ENCODE results near the gene UQCRHL. TPM values are rescaled to one million over a fixed set of nuclear protein-coding genes. Genes with fewer than 3 reads are reported as not detected.
A peak's percentile ranks its signal among the peaks of the same experiment; 100 is the strongest.
"Not testable (repeated sequence)": the region's sequence is repeated elsewhere in the genome, so short reads cannot be mapped to it uniquely, and the experiment has no call there.

Gene UQCRHL
- 1 to 10 TPM in 6 of 7 donors, under 1 TPM in 1; 0.67 to 2.6 (median 1.2) TPM for total RNA-seq
- polyA plus RNA-seq = 1 to 10 TPM; 1.9 to 2.6 (median 2.4) TPM
- long read RNA-seq, donor 1, transcript UQCRHL-201 (1 exons, 2,180 nt) = major isoform, 11 of 11 reads
- long read RNA-seq, donor 1, partial matches to known transcripts = 0 of 11 reads
- long read RNA-seq, donor 1, other reads (novel, unspliced or antisense) = 0 of 11 reads
- long read RNA-seq, donor 2, partial matches to known transcripts = 0 of 3 reads
- long read RNA-seq, donor 2, other reads (novel, unspliced or antisense) = 0 of 3 reads

DNA sequence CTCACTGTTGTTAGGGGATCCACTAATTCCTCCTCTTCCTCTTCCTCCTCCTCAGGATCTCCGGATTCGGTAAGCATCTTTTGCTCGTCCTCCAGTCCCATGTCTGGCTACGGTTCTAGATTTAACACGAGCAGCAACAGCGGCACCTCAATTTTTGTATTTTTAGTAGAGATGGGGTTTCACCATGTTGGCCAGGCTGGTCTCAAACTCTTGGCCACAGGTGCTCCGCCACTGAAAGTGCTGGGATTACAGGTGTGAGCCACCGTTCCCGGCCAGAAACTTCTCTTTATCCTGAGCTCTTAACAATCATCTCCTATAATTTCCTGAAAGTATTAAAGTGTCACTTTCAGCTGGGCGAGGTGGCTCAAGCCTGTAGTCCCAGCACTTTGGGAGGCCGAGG, at the start of gene UQCRHL:
Gene UQCRHL (minus strand): TSS at position 101 of the 400 bp plus-strand sequence. CDS start 0 bp downstream, at position 101.
- not testable (repeated sequence) for H3K4me1 ChIP-seq

DNA sequence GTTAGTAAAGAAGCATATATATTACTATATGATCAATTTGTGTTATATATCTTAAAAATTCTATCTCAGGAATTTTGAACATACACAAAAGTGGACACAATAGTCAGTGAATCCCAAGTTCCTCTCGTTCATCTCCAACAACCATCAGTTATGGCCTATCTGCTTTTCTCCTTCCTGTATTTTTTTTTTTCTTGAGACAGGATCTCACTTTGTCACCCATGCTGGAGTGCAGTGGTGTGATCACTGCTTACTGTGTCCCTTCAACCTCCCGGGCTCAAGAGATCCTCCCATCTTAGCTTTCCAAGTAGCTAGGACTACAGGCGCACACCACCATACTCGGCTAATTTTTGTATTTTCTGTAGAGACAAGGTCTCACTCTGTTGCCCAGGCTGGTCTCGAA, 49.4 kb upstream of the UQCRHL start:
- no peaks in the 10 kb centered on the region for H3K9me3 ChIP-seq
- intact Hi-C loops (cut with DNase I; ENCODE audit: low total_unique reads) = loop anchor here (10.0 kb wide), 1 partner anchor 58 kb away; no protein-coding TSS in a partner anchor
- H3K4me1 ChIP-seq = peaks cover 21 to 97% (median 76%) of the 10 kb centered on the region in 6 donors
- H3K27me3 ChIP-seq (replicated peaks in 1 of 7) = no peaks in the 10 kb centered on the region
- 87 to 93% (median 91%) methylated on average over 5 of the region's 5 CpGs for WGBS, 5 donors
- DNase-seq = peak; percentile 24
- no peak overlapping the region for H3K4me3 ChIP-seq
- H3K27ac ChIP-seq = no peak overlapping the region
- no peaks in the 10 kb centered on the region for H3K36me3 ChIP-seq
- TF ChIP-seq CTCF (IDR thresholded peaks at IDR 0.05 in 8 of 11, conservative IDR thresholded peaks at IDR 0.05 in 3 of 11) (no peak), POLR2A (IDR thresholded peaks at IDR 0.05) (no peak), POLR2AphosphoS5 (IDR thresholded peaks at IDR 0.05) (no peak)

More for the DNA sequence above, at the start of gene UQCRHL:
- 86 to 94% (median 92%) methylated on average over 11 of the region's 11 CpGs for WGBS, 5 donors
- H3K4me3 ChIP-seq; H3K9me3 ChIP-seq; H3K27me3 ChIP-seq (replicated peaks in 1 of 7); H3K36me3 ChIP-seq; intact Hi-C loops (cut with DNase I; ENCODE audit: low total_unique reads); DNase-seq; H3K27ac ChIP-seq: not testable (repeated sequence)

DNA sequence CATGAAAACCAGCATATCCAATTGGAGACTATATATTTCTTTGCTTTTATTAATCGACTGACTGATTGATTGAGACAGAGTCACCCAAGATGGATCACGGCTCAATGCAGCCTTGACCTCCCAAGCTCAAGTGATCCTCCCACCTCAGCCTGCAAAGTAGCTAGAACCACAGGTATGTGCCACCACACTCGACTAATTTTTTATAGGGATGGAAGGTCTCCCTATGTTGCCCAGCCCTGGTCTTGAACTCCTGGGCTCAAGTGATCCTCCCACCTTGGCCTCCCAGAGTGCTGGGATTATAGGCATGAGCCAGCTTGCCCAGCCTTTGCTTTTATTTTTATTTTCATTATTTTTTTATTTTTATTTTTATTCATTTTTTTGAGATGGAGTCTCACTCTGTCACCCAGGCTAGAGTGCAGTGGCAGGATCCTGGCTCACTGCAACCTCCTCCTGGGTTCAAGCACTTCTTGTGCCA, 45.4 kb upstream of the UQCRHL start:
- Histone ChIP-seq H3K4me1 (peaks cover 32 to 92% (median 78%) of the 10 kb centered on the region in 6 donors), H3K9me3 (no peaks in the 10 kb centered on the region), H3K27me3 (replicated peaks in 1 of 7) (no peaks in the 10 kb centered on the region), H3K27ac (no peak overlapping the region), H3K36me3 (no peaks in the 10 kb centered on the region), H3K4me3 (no peak overlapping the region)
- TF ChIP-seq POLR2AphosphoS5 (IDR thresholded peaks at IDR 0.05) = no peak
- TF ChIP-seq CTCF (IDR thresholded peaks at IDR 0.05 in 8 of 11, conservative IDR thresholded peaks at IDR 0.05 in 3 of 11) = no peak
- TF ChIP-seq POLR2A (IDR thresholded peaks at IDR 0.05) = no peak
- no peak for DNase-seq
- 82 to 89% (median 86%) methylated on average over 3 of the region's 3 CpGs for WGBS, 5 donors
- intact Hi-C loops (cut with DNase I; ENCODE audit: low total_unique reads) = loop anchor here (10.0 kb wide), 1 partner anchor 62 kb away; no protein-coding TSS in a partner anchor

DNA sequence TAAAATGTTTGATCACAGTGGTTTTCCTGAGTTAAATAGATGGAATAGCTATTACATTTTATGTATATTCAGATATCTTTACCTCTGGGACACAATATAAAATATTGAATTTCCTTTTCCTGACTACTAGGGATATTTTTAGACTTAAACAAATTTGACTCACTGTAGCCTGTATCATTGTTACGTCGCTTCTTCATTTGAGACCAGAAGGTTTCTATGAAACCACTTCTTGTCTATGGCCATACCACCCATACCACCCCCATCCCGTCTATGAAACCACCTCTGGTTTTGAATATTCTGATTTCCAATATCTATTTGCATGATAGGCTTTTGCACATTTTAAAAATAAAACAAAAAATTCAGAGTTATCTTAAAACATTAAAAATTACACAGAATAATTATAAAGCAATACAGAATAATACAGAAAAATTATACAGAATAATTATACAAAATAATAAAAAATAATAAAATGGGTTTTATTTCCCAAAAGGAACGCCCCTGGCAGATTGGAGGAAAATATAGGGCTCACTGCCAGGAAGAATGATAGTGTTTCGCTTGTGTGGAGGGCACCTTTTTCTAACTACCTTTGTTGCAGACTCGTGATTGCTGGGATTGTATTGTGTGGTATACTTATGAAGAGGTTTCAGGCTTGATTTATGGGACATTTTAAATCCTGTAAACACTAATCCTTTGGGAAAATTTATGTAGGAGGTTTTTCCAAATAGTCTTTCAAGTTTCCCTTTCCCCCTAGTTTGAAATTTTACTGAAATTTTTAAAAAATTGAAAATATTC, 44.8 kb upstream of the UQCRHL start:
- no peak for TF ChIP-seq POLR2AphosphoS5 (IDR thresholded peaks at IDR 0.05)
- TF ChIP-seq POLR2A (IDR thresholded peaks at IDR 0.05) = no peak
- TF ChIP-seq CTCF (IDR thresholded peaks at IDR 0.05 in 8 of 11, conservative IDR thresholded peaks at IDR 0.05 in 3 of 11) = no peak
- DNase-seq = no peak
- Histone ChIP-seq H3K36me3 (no peaks in the 10 kb centered on the region), H3K27me3 (replicated peaks in 1 of 7) (no peaks in the 10 kb centered on the region), H3K4me1 (peaks cover 32 to 86% (median 75%) of the 10 kb centered on the region in 6 donors), H3K27ac (peak overlapping the region in 6 of 8 donors; percentile 0 to 99 (median 98)), H3K4me3 (peak overlapping the region in 2 of 8 donors; percentile 9 to 13), H3K9me3 (no peaks in the 10 kb centered on the region)
- WGBS, 5 donors = 39 to 51% (median 40%) methylated on average over 6 of the region's 6 CpGs
- intact Hi-C loops (cut with DNase I; ENCODE audit: low total_unique reads) = loop anchor here (10.0 kb wide), 1 partner anchor 63 kb away; no protein-coding TSS in a partner anchor

All from spleen (tissue), 13 donors.